Small intestine (tissue), 7 donors: ENCODE data around the gene DGAT2. TPM values are rescaled to one million over a fixed set of nuclear protein-coding genes. Genes with fewer than 3 reads are reported as not detected.

Experiments
- DNase-seq, 2 donors: peaks; one replicate each; pipeline versions ENCODE4 v3.0.0 to v3.0.0-alpha.2; 2013
- FAIRE-seq: peaks from 2 replicates; lab custom pipeline; 2012; peaks lifted over from hg19 to GRCh38; lab: Jason Lieb, UNC
- H3K27ac ChIP-seq, 3 donors: one replicate each; pipeline ENCODE4 v1.5.1; 2013; ENCODE audit warnings: low read length in 2 of 3, mild to moderate bottlenecking in 2 of 3, control low read depth in 1 of 3, inconsistent platforms in 1 of 3, low read depth in 1 of 3, moderate library complexity in 1 of 3
- H3K27me3 ChIP-seq, 3 donors: one replicate each; pipeline ENCODE4 v1.6.1; 2013; ENCODE audit warnings: low read length in 3 of 3, inconsistent platforms in 1 of 3; ENCODE audit not compliant: control insufficient read depth in 3 of 3, insufficient read depth in 3 of 3
- H3K36me3 ChIP-seq, 3 donors: one replicate each; pipeline ENCODE4 v1.6.1; 2013; ENCODE audit warnings: low read length in 3 of 3, inconsistent platforms in 1 of 3, low read depth in 1 of 3, mild to moderate bottlenecking in 1 of 3, moderate library complexity in 1 of 3; ENCODE audit not compliant: control insufficient read depth in 3 of 3, insufficient read depth in 2 of 3
- H3K4me1 ChIP-seq, 3 donors: one replicate each; pipeline ENCODE4 v1.6.1; 2013; ENCODE audit warnings: low read length in 2 of 3, inconsistent platforms in 1 of 3, low read depth in 1 of 3, mild to moderate bottlenecking in 1 of 3, moderate library complexity in 1 of 3; ENCODE audit not compliant: control insufficient read depth in 3 of 3, insufficient read depth in 2 of 3
- H3K4me3 ChIP-seq, 3 donors: one replicate each; pipeline ENCODE4 v1.5.1; 2013; ENCODE audit warnings: low read length in 3 of 3, control low read depth in 1 of 3, inconsistent platforms in 1 of 3, low read depth in 1 of 3, mild to moderate bottlenecking in 1 of 3, moderate library complexity in 1 of 3
- H3K9me3 ChIP-seq, 2 donors: one replicate each; pipeline ENCODE4 v1.6.1; 2013; ENCODE audit warnings: low read depth in 1 of 2, low read length in 1 of 2; ENCODE audit not compliant: control insufficient read depth in 2 of 2, insufficient read depth in 1 of 2
- WGBS, 3 donors: extraction: QIAGEN DNeasy Blood & Tissue Kit; methylation state at CpG; one replicate each; pipeline ENCODE4 v1.1.7; 2013; 5-methylcytosine and 5-hydroxymethylcytosine counted together
- polyA plus RNA-seq, 4 donors: library from polyadenylated mRNA; stranded (reverse) in 3 of 4; unstranded in 1 of 4; fragments of 200-250 nt in 3 of 4; fragments of 120-200 nt in 1 of 4; gene quantifications; one replicate each; pipeline versions ENCODE4 v1.2.1 to v1.2.3, GENCODE V29; 2013
- donor health status: healthy with polysubstance abuse.
- donor health status: control.
- donor health status: control.
- donor health status: Bipolar disorder and iron deficiency.
- donor health status: healthy.

DGAT2 gene
- polyA plus RNA-seq, 4 donors = 5.8 to 97.5 (median 16.4) TPM

GRCh38 chr11:75768909-75769771 lies 562 bp downstream of the DGAT2 start:
- Histone ChIP-seq H3K4me3 (peak overlapping the region; percentile 20 to 80 (median 73)), H3K9me3 (no peaks in the 10 kb centered on the region), H3K4me1 (peaks cover 0 to 9% (median 0%) of the 10 kb centered on the region in 3 donors), H3K36me3 (peaks cover 0 to 21% (median 0%) of the 10 kb centered on the region in 3 donors), H3K27ac (peak overlapping the region in 2 of 3 donors; percentile 14 to 70), H3K27me3 (peaks cover 0 to 16% (median 1%) of the 10 kb centered on the region in 3 donors)
- WGBS, 3 donors = 9 to 10% (median 10%) methylated on average over 46 of the region's 46 CpGs
- peak; percentile 37 to 52 for DNase-seq
- no peak for FAIRE-seq

GRCh38 chr11:75770102-75770501 lies 1.5 kb downstream of the DGAT2 start:
- peaks cover 0 to 9% (median 0%) of the 10 kb centered on the region in 3 donors for H3K4me1 ChIP-seq
- H3K9me3 ChIP-seq = no peaks in the 10 kb centered on the region
- H3K4me3 ChIP-seq = peak overlapping the region in 1 of 3 donors; percentile 80
- 82 to 87% (median 83%) methylated on average over 5 of the region's 5 CpGs for WGBS, 3 donors
- no peak overlapping the region for H3K27ac ChIP-seq
- FAIRE-seq (no peak), DNase-seq (no peak)
- H3K36me3 ChIP-seq = peaks cover 0 to 28% (median 0%) of the 10 kb centered on the region in 3 donors
- H3K27me3 ChIP-seq = peaks cover 0 to 16% (median 1%) of the 10 kb centered on the region in 3 donors

DNA sequence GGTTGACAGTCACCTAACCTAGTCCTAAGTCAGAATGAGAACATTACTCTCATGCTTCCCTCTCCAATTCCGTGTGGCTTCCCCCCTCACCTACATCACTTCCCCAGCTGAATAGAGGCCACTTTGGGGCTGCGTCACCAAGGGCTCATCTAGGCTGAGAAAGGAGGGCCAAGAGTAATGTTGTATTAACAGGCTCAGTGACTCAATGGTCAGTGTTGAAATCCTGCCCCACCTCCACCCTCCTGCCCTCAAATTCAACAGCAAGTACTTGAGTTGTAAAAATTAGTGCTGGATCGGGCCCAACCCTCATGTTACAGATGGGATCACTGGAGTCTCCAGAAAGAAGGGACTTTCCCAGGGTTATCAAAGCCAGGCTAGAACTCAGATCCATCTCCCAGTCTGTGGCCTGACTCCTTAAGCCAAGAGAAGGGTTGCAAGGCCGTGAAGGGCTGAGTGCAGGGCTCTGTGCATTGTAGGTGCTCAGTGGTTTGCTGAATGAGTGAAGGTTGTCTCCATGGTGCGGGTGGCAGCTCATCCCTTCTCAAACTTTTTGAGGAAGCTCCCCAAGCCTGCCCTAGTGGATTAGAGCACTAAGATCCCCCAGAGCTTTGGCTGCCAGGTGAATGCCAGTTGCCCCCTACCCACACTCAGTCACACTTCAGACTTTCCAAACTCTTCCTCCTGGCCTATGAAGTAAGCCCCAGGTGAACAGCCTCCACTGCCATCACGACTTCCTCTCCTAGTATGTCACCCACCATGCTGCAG lies 3.2 kb downstream of the DGAT2 start:
- Histone ChIP-seq H3K27me3 (peaks cover 0 to 16% (median 1%) of the 10 kb centered on the region in 3 donors), H3K4me1 (peaks cover 0 to 9% (median 0%) of the 10 kb centered on the region in 3 donors), H3K27ac (no peak overlapping the region), H3K4me3 (no peak overlapping the region), H3K36me3 (peaks cover 0 to 44% (median 0%) of the 10 kb centered on the region in 3 donors), H3K9me3 (no peaks in the 10 kb centered on the region)
- FAIRE-seq (no peak), DNase-seq (peak in 1 of 2 donors; percentile 45)
- 78 to 81% (median 81%) methylated on average over 6 of the region's 6 CpGs for WGBS, 3 donors

GRCh38 chr11:75773595-75774353 lies 5.2 kb downstream of the DGAT2 start:
- no peak for FAIRE-seq
- DNase-seq = no peak

DNA sequence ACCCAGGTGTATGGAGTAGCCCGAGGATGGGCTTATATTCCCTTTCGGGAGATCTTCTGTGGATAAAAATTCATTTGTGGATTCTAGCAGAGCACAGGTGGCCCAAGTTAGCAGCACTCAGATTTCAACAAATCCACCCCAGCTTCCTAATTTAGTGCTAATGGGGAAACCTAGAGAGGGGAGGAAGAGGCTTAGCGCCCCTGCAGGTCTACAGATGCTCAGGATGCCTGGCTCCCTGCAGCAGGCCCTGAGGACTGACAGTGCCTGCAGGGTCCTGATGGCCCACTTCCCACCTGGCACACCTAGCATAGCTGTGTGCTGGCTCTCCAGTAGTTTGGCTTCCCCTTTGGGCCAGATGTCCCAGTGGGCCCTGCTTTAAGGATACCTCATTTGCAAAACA lies 6.5 kb downstream of the DGAT2 start:
- WGBS, 3 donors = 94 to 100% (median 98%) methylated on average over 3 of the region's 3 CpGs
- H3K27ac ChIP-seq = no peak overlapping the region
- peaks cover 0 to 1% (median 0%) of the 10 kb centered on the region in 3 donors for H3K27me3 ChIP-seq
- H3K36me3 ChIP-seq = peaks cover 0 to 70% (median 0%) of the 10 kb centered on the region in 3 donors
- H3K9me3 ChIP-seq = no peaks in the 10 kb centered on the region
- DNase-seq (no peak), FAIRE-seq (no peak)
- H3K4me3 ChIP-seq = no peak overlapping the region
- H3K4me1 ChIP-seq = no peaks in the 10 kb centered on the region

More at GRCh38 chr11:75773595-75774353, 5.2 kb downstream of the DGAT2 start:
- H3K4me1 ChIP-seq = peaks cover 0 to 3% (median 0%) of the 10 kb centered on the region in 3 donors
- H3K9me3 ChIP-seq = no peaks in the 10 kb centered on the region
- H3K27ac ChIP-seq = no peak overlapping the region
- H3K36me3 ChIP-seq = peaks cover 0 to 58% (median 0%) of the 10 kb centered on the region in 3 donors
- peaks cover 0 to 5% (median 1%) of the 10 kb centered on the region in 3 donors for H3K27me3 ChIP-seq
- whole genome bisulfite sequencing, 3 donors = 72 to 73% (median 72%) methylated on average over 5 of the region's 5 CpGs
- no peak overlapping the region for H3K4me3 ChIP-seq

DNA sequence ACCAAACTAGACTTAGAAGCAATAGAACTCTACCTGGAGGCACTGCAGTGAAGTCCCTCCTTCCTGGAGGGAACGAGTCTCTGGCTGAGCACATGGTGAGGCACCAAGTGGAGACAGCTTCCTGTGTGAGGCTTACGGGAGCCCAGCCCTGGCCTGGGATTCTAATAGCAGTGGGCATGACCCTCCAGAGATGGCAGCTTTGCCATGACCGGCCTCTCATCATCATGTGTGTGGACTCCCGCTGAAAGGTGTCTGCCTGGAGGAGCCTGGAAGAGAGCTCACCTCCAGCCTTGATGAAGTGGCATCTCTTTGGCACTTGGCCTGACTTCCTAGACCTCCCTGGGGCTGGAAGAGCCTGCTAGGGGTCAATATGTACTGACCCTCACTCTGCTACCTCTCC lies 8.0 kb downstream of the DGAT2 start:
- no peak for FAIRE-seq
- 94 to 96% (median 94%) methylated on average over 4 of the region's 4 CpGs for WGBS, 3 donors
- no peaks in the 10 kb centered on the region for H3K27me3 ChIP-seq
- H3K27ac ChIP-seq = no peak overlapping the region
- no peak for DNase-seq
- no peaks in the 10 kb centered on the region for H3K9me3 ChIP-seq
- H3K4me1 ChIP-seq = no peaks in the 10 kb centered on the region
- peaks cover 0 to 85% (median 0%) of the 10 kb centered on the region in 3 donors for H3K36me3 ChIP-seq
- no peak overlapping the region for H3K4me3 ChIP-seq

DNA sequence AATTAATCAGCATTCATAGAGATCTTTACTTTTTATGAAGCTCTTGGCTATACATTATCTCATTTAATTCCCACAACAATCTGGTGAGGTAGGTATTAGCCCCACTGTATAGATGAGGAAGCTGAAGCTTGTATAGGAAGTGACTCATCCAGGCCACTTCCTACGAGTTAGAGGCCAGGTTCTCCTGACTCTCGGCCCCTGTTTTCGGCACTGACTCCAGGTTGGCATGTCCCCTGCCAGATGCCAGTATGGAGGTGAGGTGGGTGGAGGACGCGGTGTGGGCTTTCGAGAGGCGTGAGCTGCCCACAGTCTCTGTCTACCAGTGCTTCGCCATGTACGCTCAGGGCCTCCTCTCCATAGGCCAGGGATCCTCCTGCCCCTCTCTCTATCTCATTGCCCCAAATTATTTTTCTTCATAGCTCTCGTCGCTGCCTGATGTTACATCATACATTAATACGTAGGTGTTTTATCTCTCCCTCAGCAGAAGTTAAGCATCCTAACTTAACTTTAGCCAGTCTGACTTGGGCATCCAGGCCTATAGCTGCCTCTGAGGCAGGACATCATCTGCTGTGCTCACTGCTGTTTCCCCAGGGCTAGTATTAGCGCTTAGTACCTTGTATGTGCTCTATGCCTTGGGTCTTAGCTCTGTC lies 9.0 kb downstream of the DGAT2 start:
- DNase-seq = no peak
- no peak for FAIRE-seq
- WGBS, 3 donors = 90 to 92% (median 90%) methylated on average over 13 of the region's 13 CpGs
- Histone ChIP-seq H3K9me3 (no peaks in the 10 kb centered on the region), H3K27ac (no peak overlapping the region), H3K36me3 (peaks cover 0 to 87% (median 0%) of the 10 kb centered on the region in 3 donors), H3K4me3 (no peak overlapping the region), H3K4me1 (peaks cover 0 to under 1% (median 0%) of the 10 kb centered on the region in 3 donors), H3K27me3 (no peaks in the 10 kb centered on the region)
